Left renal pelvis (tissue), 4 donors: ENCODE results near the gene CAPZB. TPM values are rescaled to one million over a fixed set of nuclear protein-coding genes. Genes with fewer than 3 reads are reported as not detected.
"Not testable (repeated sequence)": the region's sequence is repeated elsewhere in the genome, so short reads cannot be mapped to it uniquely, and the experiment has no call there.

Experiments
- DNase-seq, 4 donors: peaks; one replicate each; pipeline ENCODE4 v3.0.0-alpha.2; 2013; ENCODE audit warnings: low read depth in 4 of 4, low spot score in 3 of 4
- polyA plus RNA-seq, 4 donors: library from polyadenylated mRNA; unstranded; fragments of 120-200 nt; gene quantifications; one replicate each; pipeline ENCODE4 v1.2.1, GENCODE V29; 2013; ENCODE audit not compliant: insufficient read length in 4 of 4

The CAPZB gene
- 100 to 1,000 TPM; 234 to 249 (median 240) TPM for polyA plus RNA-seq

DNA sequence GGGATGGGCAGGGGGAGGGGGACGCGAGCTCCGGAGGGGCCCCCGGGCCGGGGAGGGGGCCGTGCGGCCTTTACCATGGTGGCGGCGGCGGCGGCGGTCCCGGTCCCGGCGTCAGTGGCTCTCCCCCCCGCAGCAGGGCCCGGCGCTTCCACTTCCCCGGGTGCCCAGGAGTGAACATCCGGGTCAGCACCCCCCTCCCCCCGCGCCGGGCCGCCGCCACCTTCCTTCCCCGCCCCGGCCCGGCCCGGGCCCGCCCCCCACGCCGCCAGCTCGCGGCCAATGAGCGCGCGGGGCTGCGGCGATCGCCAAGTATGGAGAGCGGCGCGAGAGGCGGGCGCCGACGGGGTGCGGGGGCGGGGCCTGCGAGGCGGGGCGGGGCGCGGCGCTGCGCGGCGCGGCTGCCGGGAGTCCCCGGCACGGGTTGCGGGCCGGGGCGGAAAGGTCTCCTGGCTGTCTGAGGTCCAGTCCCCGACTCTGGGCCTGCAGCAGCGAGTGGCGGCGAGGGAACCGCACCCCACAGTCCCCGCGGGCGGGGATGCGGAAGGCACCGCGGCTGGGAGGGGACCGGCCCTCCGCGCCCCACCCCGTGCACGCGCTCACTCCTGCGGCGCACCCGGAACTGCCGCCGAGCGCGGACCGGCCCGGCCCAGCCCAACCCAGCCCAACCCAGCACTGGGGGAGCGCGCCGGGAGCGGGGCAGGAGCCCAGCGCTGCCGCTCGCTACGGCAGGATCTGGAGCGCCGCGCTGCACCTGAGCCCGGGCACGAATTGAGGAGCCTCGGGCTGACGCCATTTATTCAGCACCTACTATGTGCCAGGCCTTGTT, at the start of gene CAPZB:
TSS of gene CAPZB (minus strand) at position 178 of the 826 bp plus-strand sequence. CDS start at position 77, 101 bp downstream.
- DNase-seq: peak; percentile 39 to 81 (median 80)

DNA sequence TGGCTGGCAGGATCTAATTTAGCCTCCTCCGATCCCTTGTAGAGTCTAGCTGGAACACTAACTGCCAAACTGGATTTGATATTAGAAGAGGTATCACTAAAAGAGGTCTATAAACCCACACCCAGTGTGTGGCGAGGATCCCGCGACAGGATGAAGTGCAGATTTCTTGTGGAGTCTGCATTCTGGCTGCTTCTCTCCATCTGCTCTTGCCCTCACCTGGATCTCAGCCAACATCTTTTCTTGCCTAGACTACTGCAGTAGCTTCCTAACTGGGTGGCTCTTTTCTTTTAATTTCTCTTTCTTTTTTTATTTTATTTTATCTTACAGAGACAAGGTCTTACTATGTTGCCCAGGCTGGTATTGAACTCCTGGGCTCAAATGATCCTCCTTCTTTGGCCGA, 48.9 kb upstream of the CAPZB start:
- DNase-seq: no peak

DNA sequence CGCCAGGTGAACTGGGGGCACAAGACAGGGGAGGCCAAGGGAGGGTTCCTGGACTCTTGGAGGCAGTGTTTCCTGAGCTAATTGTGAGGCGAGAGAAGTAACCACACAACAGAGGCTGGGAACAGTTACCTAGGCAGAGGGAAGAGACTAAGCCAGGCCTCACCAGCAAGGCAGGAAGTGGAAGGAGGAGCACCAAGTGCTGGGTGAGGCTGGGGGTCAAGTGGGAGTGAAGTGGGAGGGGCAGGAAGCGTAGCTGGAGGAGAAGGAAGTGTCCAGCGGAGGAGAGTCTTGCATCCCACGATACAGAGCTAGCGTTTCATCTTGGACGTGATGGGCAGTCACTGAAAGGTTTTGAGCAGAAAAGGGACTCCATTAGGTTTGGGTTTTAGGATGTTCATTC, 48.3 kb upstream of the CAPZB start:
- DNase-seq: no peak

DNA sequence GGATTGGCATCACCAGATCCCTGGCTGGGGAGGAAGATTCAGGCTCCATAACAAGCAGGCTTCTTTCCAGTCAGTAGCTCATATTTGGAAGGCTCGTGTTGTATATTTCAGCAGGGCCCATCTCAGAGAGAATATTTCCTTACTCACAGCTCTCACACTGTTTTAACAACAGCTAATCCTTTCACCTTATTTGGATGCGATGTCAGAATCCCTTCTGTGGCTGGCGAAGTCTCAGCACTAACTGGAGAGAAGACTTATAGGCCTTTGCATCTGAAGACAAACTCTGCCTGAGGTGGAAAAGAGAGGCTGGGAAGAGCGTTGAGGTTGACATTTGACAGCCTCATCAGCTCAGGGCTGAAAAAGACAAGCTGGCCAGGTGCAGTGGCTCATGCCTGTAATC, 47.2 kb upstream of the CAPZB start:
- no peak for DNase-seq

DNA sequence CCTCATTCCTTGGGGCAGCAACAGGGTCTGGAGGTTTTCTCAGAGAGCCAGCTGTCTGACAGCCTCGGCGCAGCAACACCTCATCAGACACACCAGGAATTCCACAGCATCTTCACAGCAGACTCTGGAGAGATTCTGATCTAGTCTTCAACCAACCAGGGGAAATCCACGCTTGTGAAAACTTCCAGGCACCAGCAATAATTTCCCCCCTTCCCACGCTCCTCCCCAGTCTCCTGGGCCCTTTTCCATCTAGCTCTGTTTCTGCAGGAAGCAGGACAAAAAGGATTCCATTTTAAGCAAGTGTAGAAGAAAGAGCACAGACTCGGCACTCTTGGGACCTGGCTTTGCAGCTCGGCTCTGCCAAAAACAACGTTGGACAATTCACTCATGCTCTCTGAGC, 44.3 kb upstream of the CAPZB start:
- no peak for DNase-seq

DNA sequence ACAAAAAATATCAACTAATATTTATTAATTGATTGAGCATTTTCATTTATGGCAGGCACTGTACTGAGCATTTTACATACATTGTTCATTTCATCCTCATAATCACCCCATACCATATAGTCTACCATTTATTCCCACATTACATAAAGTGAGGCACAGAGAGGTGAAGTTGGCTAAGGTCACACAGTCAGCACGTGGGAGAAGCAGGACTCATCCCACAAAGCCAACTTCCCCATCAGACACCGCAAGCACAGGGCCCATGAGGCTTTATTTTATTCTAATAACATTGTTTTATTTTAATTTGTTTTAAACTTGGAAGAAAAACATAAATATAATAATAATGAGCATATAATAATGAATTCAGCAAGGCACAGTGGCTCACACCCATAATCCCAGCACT, 43.1 kb upstream of the CAPZB start:
- no peak for DNase-seq

DNA sequence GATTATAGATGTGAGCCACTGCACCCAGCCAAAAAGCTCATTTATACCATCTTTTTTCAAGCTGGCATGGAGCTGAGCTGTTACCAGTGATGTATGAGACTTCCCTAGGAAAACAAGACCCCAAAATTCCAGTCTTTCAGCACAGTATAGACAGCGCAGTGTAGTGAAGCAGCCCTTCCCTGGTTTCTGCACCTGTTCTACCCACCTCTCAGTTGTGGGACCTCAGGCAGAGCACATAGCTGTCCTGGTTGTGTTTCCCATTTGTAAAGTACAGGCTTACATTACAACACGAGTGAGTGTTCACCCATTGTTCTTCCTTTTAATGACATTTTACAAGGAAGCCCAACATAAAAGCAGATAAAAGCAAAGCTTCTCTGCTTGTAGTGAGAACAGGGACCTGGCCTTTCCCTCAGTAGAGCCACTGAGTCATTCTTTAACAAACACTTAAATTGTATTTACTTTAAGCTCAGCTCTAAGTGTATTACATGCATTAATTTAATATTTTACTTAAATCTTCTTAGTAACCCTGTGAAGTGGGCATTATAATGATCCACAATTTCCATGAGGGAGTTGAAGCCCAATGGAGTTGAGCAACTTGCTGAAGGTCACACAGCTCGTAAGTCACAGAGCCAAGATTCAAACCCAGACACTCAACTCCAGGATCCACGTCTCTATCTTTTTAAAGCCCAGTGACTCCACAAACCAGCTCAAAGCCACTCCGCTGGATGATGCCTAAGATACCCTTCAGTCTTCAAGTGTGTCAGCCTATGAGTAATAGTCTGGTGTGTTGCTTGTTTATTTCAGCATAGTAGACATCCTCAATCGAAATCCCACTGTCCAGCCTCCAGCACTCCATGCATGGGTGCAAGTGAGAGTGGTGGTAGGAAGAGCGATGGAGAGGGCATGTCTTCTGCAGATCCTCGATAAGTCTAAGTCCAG, 40.5 kb upstream of the CAPZB start:
- DNase-seq: no peak

DNA sequence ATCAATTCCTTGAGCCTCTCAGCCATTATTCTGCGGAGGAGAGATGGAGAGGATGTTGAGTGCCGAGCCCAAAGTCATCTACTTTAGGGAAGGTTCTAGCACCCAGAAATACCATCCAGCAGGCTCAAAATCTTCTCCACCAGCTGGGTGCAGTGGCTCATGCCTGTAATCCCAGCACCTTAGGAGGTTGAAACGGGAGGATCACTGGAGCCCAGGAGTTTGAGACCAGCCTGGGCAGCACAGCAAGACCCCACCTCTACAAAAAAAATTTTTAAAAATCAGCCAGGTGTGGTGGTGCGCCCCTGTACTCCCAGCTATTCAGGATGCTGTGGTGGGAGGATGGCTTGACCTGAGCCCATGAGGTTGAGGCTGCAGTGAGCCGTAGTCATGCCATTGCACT, 39.5 kb upstream of the CAPZB start:
- no peak for DNase-seq

DNA sequence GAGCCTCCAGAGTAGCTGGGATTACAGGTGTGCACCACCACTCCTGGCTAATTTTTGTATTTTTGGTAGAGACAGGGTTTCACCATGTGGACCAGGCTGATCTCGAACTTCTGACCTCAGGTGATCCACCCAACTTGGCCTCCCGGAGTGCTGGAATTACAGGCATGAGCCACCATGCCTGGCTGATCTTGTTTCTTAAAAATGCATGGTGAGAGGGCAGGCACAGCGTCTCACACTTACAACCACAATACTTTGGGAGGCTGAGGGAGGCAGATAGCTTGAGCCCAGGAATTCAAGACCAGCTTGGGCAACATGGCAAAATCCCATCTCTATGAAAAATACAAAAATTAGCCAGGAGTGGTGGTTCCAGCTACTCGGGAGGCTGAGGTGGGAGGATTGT, 37.2 kb upstream of the CAPZB start:
- DNase-seq: not testable (repeated sequence)

DNA sequence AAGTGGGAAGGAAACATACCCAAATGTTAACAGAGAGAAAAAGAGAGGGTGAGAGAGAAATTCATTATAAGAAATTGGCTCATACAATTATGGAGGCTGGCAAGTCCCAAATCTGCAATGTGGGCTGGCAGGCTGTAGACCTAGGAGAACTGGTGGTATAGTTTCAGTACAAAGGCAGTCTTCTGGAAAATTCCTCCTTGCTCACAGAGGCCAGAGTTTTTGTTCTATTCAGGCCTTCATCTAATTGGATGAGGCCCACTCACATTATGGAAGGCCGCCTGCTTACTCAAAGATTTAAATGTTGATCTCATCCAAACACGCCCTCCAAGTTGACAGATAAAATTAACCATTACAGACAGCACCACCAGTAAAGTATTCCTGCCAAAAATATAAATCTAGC, 36.1 kb upstream of the CAPZB start:
- DNase-seq: no peak

DNA sequence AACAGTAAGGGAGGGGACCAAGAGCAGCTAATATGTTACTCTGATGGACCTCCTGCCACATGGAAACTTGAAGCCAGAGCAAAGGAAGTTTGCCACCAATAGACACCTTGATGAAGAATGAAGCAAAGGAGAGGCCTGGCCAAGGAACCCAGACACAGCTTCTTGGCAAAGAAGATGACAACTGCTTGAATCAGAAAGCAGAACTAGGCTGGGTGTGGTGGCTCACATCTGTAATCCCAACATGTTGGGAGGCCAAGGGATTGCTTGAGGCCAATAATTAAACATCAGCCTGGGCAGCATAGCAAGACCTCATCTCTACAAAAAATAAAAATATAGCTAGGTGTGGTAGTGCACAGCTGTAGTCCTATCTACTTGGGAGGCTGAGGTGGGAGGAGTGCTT, 31.7 kb upstream of the CAPZB start:
- DNase-seq: no peak

DNA sequence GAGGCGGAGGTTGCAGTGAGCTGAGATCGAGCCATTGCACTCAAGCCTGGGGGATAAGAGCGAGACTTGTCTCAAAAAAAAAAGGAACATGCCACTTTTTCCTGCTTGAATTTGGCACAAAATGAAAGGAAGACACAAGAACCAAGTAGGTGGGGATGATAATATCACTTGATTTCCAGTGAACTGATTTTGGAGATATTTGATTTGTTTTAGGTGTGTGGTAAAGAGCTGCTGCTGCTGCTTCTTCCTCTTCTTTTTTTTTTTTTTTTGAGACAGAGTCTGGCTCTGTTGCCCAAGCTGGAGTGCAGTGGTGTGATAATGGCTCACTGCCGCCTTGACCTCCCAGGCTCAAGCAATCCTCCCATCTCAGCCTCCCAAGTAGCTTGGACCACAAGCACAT, 29.9 kb upstream of the CAPZB start:
- DNase-seq: no peak

DNA sequence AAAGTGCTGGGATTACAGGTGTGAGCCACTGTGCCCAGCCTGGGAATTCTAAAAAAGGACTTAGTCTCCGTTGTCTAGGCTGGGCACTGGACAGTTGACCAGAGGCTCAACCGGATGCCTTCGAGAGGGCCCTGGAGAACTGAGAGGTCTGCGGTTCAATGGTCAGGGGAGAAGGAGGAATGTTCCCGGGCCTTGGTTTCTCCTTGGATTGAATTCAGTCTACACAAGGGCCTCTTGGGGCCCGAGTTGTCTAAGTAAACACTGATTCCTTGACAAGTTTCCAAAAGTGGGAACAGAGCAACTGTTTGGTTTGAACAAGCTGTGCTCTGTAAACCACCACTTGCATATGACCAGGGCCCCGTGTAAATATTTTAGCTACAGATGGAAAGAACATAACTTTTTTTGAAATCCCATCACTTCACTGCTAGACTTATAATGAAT, 29.1 kb upstream of the CAPZB start:
- DNase-seq: no peak

DNA sequence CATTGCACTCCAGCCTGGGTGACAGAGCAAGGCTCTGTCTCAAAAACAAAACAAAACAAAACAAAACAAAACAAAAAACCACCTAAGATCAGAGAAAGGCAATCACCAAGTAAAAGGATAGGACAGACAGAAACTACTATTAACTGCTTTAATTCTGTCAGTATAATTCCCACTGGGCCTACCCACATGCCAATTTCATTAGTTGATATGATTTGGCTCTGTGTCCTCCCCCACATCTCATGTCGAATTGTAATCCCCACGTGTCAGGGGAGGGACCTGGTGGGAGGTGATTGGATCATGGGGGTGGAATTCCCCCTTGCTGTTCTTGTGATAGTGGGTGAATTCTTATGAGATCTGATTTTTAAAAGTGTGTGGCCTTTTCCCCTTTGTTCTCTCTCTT, 27.2 kb upstream of the CAPZB start:
- DNase-seq: no peak

DNA sequence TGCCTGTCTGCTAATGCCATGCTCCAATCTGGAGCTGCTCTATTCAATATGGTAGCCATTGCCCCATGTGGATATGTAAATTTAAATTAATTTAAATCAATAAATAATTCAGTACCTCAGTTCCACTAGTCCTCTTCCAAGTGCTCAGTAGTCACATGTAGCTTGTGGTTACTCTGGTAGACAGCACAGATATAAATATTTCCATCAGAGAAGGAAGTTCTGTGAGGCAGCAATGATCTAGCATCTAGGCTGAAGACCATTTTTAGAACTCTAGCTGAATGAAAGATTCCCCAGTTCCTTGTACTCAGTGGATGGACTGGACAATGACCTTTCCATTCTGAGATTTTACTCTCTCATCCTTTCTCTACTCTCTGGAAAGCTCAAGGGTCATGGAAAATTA, 25.8 kb upstream of the CAPZB start:
- DNase-seq: no peak

DNA sequence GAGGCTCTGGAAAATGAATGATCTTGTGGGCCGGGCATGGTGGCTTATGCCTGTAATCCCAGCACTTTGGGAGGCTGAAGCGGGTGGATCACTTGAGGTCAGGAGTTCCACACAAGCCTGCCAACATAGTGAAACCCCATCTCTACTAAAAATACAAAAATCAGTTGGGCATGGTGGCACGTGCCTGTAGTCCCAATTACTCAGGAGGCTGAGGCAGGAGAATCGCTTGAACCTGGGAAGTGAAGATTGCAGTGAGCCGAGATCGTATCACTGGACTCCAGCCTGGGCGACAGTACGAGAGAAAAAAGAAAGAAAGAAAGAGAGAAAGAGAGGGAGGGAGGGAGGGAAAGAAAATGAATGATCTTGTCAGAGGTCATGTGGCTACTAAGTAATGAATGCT, 24.3 kb upstream of the CAPZB start:
- not testable (repeated sequence) for DNase-seq

DNA sequence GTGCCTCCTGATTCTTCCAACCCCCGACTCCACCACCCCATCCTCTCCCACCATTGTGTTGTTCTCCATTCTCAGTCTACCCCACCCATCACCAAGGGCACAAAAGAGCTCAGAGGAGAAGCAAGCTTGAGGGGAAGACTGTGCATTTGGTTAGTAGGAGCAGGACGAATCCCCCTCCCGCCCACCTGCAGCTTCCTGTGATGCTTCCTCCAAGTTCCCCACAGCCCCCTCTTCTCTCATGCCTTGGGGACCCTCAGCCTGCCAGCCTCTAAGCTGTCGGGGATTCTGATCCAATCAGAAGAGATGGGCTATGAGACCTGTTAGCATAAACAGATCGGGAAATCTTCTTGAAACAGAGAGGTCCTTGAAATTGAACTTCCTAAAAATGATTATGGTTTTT, 22.2 kb upstream of the CAPZB start:
- no peak for DNase-seq

DNA sequence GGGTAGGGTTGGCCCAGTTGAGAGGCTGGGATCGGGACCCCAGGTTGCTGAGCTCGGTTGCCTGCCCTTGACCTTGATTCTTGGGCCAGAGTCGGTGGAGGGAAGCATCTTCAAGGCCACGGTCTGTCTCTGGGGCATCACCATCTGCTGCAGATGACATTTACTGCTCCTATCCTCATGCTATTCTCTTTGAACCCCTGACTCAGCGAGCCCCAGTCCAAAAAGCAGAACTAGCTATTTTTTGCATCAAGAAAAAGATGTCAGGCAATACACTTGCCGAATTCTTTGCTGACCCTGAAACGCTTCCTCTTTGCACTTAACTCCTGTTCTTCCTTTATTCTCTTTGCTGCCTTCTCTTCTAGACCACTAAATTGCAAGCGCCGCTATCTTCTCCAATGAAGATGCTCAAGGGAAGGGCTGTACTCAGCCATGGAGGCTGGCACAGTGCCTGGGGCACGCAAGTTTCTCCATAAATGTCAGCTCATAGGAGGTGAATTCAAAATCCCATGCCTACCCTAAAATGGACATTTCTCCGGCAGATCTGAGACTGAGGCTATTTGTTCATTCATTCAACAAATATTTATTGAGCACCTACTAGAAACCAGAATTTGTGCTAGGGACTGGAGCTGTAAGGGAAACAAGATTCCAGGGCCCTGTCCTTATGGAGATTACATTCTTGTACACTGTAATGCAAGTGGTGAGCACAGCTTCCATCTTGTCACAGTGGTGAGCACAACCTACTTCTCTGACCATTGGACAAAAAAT, 20.5 kb upstream of the CAPZB start:
- no peak for DNase-seq

DNA sequence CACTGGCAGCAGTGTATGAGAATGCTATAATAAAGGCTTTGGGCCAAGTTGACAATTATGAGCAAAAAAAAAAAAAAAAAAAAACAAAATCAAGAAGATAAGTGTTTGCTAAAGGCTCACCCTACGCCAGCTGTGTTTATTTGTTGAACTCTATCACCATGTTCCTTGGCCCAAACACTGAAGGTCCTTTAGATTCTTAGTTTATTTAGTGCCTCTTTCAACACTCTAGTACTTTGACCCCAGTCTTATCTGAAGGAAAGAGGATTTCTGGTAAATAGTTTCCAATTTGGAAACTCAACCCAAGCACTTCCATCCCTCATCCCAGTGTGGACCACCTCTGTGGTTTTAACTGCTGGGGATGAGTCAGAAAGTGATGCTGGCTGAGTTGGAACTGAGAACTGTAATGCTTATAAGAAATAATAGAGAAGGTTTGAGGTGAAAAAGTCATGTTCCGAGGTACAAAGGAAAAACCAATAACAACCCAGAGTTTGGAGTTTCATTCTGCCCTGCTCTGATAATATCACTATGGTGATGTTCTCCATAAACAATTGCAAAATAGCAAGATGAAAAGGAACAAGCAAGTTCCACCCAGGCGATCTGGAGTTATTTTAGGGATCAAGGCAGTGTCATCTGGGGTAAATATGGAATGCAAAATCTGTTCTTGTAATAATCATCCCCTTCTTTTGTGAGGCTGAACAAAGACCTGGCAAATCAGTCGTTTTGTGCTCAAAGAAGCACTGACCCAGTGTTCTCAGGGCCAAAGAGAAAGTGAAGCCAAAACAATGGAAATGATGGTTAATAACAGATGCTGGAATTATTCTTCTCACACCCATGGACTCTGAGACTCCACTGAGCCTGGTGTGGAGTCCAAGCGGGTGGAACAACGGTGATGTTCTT, 19.7 kb upstream of the CAPZB start:
- no peak for DNase-seq

DNA sequence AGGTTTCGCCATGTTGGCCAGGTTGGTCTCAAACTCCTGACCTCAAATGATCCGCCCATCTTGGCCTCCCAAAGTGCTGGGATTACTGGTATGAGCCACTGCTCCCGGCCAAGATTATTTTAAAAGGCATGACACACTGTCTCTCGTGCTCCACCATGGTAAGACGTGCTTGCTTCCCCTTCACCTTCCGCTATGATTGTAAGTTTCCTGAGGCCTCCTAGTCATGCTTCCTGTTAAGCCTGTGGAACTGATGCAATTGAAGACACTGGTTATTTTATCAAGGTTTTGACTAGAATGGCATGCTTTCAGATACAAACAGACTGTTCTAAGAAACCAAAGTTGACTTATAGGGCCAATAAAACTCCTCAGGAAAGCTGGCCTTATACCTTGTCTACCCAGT, 16.9 kb upstream of the CAPZB start:
- not testable (repeated sequence) for DNase-seq
